LHCN-M2 (cell line): ENCODE results near the gene SELENOF. TPM values are rescaled to one million over a fixed set of nuclear protein-coding genes. Genes with fewer than 3 reads are reported as not detected.
"Not testable (repeated sequence)": the region's sequence is repeated elsewhere in the genome, so short reads cannot be mapped to it uniquely, and the experiment has no call there.

Experiments
- DNase-seq: peaks from one replicate; pipeline ENCODE4 v3.0.0-alpha.2; 2012; ENCODE audit warnings: low read depth
- total RNA-seq: library from RNA; depleted of rRNA; stranded (reverse); fragments of >200 nt; gene quantifications from 2 replicates; pipeline ENCODE4 v1.2.3, GENCODE V29; 2014; rRNA removed

Gene SELENOF
- total RNA-seq, 1 experiment from 2014 or later, result 165 TPM

- not testable (repeated sequence) for DNase-seq
Observed at GRCh38 chr1:86817246-86817826, 96.6 kb downstream of the SELENOF start.

- not testable (repeated sequence) for DNase-seq
Observed at GRCh38 chr1:86814118-86814517, 99.8 kb downstream of the SELENOF start.

Other genes with a start within 250 kb of the SELENOF start
- 39.2 and 45.2 TPM in 2 replicates for gene SH3GLB1, start 209.6 kb downstream of the SELENOF start, total RNA-seq
- gene HS2ST1, start 509 bp upstream of the SELENOF start, total RNA-seq, result 21.7 and 27.8 TPM in 2 replicates